Spleen (tissue), 11 donors: ENCODE data around the gene PRR7. TPM values are rescaled to one million over a fixed set of nuclear protein-coding genes. Genes with fewer than 3 reads are reported as not detected.

Source experiments
- DNase-seq: peaks from one replicate; pipeline ENCODE4 v3.0.0-alpha.2; 2020
- H3K27ac ChIP-seq, 8 donors: fragments of 200-600 bp; sonication (generic) in 7 of 8; 1 replicate in 4 of 8; 2 replicates in 4 of 8; pipeline versions ENCODE4 v1.5.0 to v1.8.0; 2016 to 2021; ENCODE audit warnings: inconsistent platforms in 4 of 8, mild to moderate bottlenecking in 4 of 8, moderate library complexity in 1 of 8
- H3K27me3 ChIP-seq, 7 donors: fragments of 200-600 bp; sonication (generic) in 6 of 7; replicated peaks in 1 of 7; 1 replicate in 4 of 7; 2 replicates in 3 of 7; pipeline versions ENCODE4 v1.5.0 to v1.8.0; 2016 to 2021; ENCODE audit warnings: inconsistent platforms in 3 of 7, mild to moderate bottlenecking in 1 of 7
- H3K36me3 ChIP-seq, 6 donors: fragments of 200-600 bp; sonication (generic) in 5 of 6; 1 replicate in 4 of 6; 2 replicates in 2 of 6; pipeline versions ENCODE4 v1.5.0 to v1.8.0; 2016 to 2021; ENCODE audit warnings: inconsistent platforms in 2 of 6
- H3K4me1 ChIP-seq, 6 donors: fragments of 200-600 bp; sonication (generic) in 5 of 6; 1 replicate in 3 of 6; 2 replicates in 3 of 6; pipeline versions ENCODE4 v1.5.0 to v1.8.0; 2016 to 2021; ENCODE audit warnings: inconsistent platforms in 3 of 6
- H3K4me3 ChIP-seq, 8 donors: fragments of 200-600 bp; sonication (generic) in 7 of 8; 1 replicate in 4 of 8; 2 replicates in 4 of 8; pipeline versions ENCODE4 v1.5.0 to v1.8.0; 2016 to 2021; ENCODE audit warnings: inconsistent platforms in 4 of 8, mild to moderate bottlenecking in 4 of 8, moderate library complexity in 2 of 8
- H3K9me3 ChIP-seq, 8 donors: fragments of 200-600 bp; sonication (generic) in 7 of 8; 1 replicate in 4 of 8; 2 replicates in 4 of 8; pipeline versions ENCODE4 v1.5.0 to v1.8.0; 2016 to 2021; ENCODE audit warnings: inconsistent platforms in 4 of 8
- CTCF ChIP-seq, 11 experiments: fragments of 200-600 bp in 7 of 11; fragments of 450-650 bp in 4 of 11; sonication (generic) in 4 of 11; IDR thresholded peaks in 8 of 11; conservative IDR thresholded peaks in 3 of 11; 1 replicate in 7 of 11; 2 replicates in 4 of 11; pipeline versions ENCODE4 v1.4.0 to v1.8.0; 2016 to 2021; ENCODE audit warnings: antibody characterized with exemption in 11 of 11, inconsistent platforms in 4 of 11, mild to moderate bottlenecking in 1 of 11
- POLR2A ChIP-seq, 3 donors: fragments of 450-650 bp; IDR thresholded peaks; one replicate each; pipeline ENCODE4 v1.5.1; 2017; ENCODE audit warnings: antibody characterized with exemption in 3 of 3, mild to moderate bottlenecking in 1 of 3
- POLR2AphosphoS5 ChIP-seq, 3 donors: sonication (generic); formaldehyde crosslinking; IDR thresholded peaks; one replicate each; pipeline ENCODE4 v1.5.1; 2017; ENCODE audit warnings: antibody characterized with exemption in 3 of 3
- WGBS, 5 donors: extraction: QIAGEN DNeasy Blood & Tissue Kit in 3 of 5; methylation state at CpG; one replicate each; pipeline versions ENCODE4 v1.1.5 to v1.1.7; 2013 to 2018; 5-methylcytosine and 5-hydroxymethylcytosine counted together
- intact Hi-C: fragments of 100-400 bp; cut with DNase I; formaldehyde crosslinking; loops from one replicate; pipeline ENCODE4 v1.15.0; 2023; ENCODE audit warnings: low total_unique reads
- polyA plus RNA-seq, 3 donors: library from polyadenylated mRNA; stranded (reverse); fragments of 200-250 nt; gene quantifications; one replicate each; pipeline ENCODE4 v1.2.1, GENCODE V29; 2013
- total RNA-seq, 7 donors: library from RNA; depleted of rRNA in 3 of 7; stranded (reverse); fragments of >200 nt in 3 of 7; fragmentation: NEBNext Ultra II Directional in 4 of 7; extraction: Animal tissue kit (Norgen Biotek cat#: 25700) in 4 of 7; gene quantifications; one replicate each; pipeline versions ENCODE4 v1.1.0 to v1.2.1, GENCODE V29; 2016 to 2021
- donor health status: healthy with polysubstance abuse.
- donor health status: DM: no; HTN: no; CAD: no; lungs with moderate emphysema.
- donor health status: DM: no; HTN: no; CAD: no.
- donor health status: Bipolar disorder and iron deficiency.
- donor health status: healthy.
- donor health status: DM: no; HTN: no; CAD: no.
- donor health status: DM: yes; HTN: yes; CAD: no.

PRR7 gene
- total and polyA plus RNA-seq, 10 donors = 1.7 to 5.7 (median 4.6) TPM; not detected in 1

GRCh38 chr5:177501874-177502678, 55.5 kb downstream of the PRR7 start:
- no peak for TF ChIP-seq CTCF (IDR thresholded peaks at IDR 0.05 in 8 of 11, conservative IDR thresholded peaks at IDR 0.05 in 3 of 11)
- TF ChIP-seq POLR2AphosphoS5 (IDR thresholded peaks at IDR 0.05) = peak in 1 of 3 donors; percentile 10
- TF ChIP-seq POLR2A (IDR thresholded peaks at IDR 0.05) = no peak
- DNase-seq = no peak
- intact Hi-C loops = loop anchor here (5.0 kb wide), 1 partner anchor 110 kb away; no protein-coding TSS in a partner anchor
- Histone ChIP-seq H3K4me3 (no peak overlapping the region), H3K4me1 (peaks cover 22 to 98% (median 58%) of the 10 kb centered on the region in 6 donors), H3K36me3 (peaks cover 0 to 57% (median 27%) of the 10 kb centered on the region in 6 donors), H3K27me3 (peaks cover 0 to 13% (median 0%) of the 10 kb centered on the region in 7 donors), H3K27ac (peak overlapping the region in 4 of 8 donors; percentile 20 to 63 (median 56)), H3K9me3 (no peaks in the 10 kb centered on the region)
- 52 to 61% (median 57%) methylated on average over 9 of the region's 9 CpGs for WGBS, 5 donors

DNA sequence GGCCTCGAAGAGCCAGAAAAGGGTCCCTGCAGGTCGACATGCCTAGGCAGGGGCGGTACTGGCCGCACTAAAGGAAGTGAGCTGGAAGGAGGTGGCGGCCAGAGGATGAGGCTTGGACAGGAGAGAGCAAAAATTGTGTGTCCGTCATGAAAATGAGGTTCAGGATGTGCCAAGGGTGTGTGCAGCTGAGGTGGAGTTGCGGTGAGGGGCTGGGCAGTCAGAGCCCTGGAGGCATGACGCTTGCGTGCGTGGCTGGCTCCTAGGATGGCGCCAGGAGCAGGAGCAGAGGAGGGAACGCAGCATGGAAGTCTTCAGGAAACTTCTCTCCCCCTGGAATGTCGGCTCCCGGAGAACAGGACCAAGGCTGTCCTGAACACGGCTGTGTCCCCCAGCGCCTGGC, 56.3 kb downstream of the PRR7 start:
- Histone ChIP-seq H3K27ac (peak overlapping the region in 2 of 8 donors; percentile 60 to 63), H3K4me3 (no peak overlapping the region), H3K27me3 (peaks cover 0 to 13% (median 0%) of the 10 kb centered on the region in 7 donors), H3K9me3 (no peaks in the 10 kb centered on the region), H3K4me1 (peaks cover 22 to 99% (median 61%) of the 10 kb centered on the region in 6 donors), H3K36me3 (peaks cover 0 to 65% (median 27%) of the 10 kb centered on the region in 6 donors)
- 80 to 86% (median 82%) methylated on average over 15 to 16 of the region's 16 CpGs for WGBS, 5 donors
- TF ChIP-seq CTCF (IDR thresholded peaks at IDR 0.05 in 8 of 11, conservative IDR thresholded peaks at IDR 0.05 in 3 of 11) (no peak), POLR2AphosphoS5 (IDR thresholded peaks at IDR 0.05) (peak in 2 of 3 donors; percentile 40 to 61), POLR2A (IDR thresholded peaks at IDR 0.05) (no peak)
- intact Hi-C loops = loop anchor here (5.0 kb wide), 1 partner anchor 111 kb away; no protein-coding TSS in a partner anchor
- DNase-seq = no peak

GRCh38 chr5:177503351-177504085, 56.9 kb downstream of the PRR7 start:
- peaks cover 16 to 99% (median 58%) of the 10 kb centered on the region in 6 donors for H3K4me1 ChIP-seq
- H3K9me3 ChIP-seq = no peaks in the 10 kb centered on the region
- H3K27me3 ChIP-seq = peaks cover 0 to 6% (median 0%) of the 10 kb centered on the region in 7 donors
- H3K4me3 ChIP-seq = no peak overlapping the region
- no peak overlapping the region for H3K27ac ChIP-seq
- no peak for DNase-seq
- TF ChIP-seq POLR2AphosphoS5 (IDR thresholded peaks at IDR 0.05) (peak in 2 of 3 donors; percentile 32 to 63), POLR2A (IDR thresholded peaks at IDR 0.05) (no peak)
- 83 to 93% (median 88%) methylated on average over 17 to 24 of the region's 24 CpGs for WGBS, 5 donors
- peaks cover 0 to 70% (median 27%) of the 10 kb centered on the region in 6 donors for H3K36me3 ChIP-seq
- intact Hi-C loops = loop anchor here (5.0 kb wide), 1 partner anchor 111 kb away; no protein-coding TSS in a partner anchor
